LNCAP (cell line): ENCODE data around the gene ZNF850.

Experiments
- TF ChIP-seq, protein P1 (sequence below): fragments of 450-650 bp; IDR thresholded peaks from 2 replicates; pipeline ENCODE4 v1.5.1; 2017; ENCODE audit warnings: mild to moderate bottlenecking

ZNF850 gene

GRCh38 chr19:36736166-36736565, 36.4 kb downstream of the ZNF850 start:
- TF ChIP-seq, protein P1, sequence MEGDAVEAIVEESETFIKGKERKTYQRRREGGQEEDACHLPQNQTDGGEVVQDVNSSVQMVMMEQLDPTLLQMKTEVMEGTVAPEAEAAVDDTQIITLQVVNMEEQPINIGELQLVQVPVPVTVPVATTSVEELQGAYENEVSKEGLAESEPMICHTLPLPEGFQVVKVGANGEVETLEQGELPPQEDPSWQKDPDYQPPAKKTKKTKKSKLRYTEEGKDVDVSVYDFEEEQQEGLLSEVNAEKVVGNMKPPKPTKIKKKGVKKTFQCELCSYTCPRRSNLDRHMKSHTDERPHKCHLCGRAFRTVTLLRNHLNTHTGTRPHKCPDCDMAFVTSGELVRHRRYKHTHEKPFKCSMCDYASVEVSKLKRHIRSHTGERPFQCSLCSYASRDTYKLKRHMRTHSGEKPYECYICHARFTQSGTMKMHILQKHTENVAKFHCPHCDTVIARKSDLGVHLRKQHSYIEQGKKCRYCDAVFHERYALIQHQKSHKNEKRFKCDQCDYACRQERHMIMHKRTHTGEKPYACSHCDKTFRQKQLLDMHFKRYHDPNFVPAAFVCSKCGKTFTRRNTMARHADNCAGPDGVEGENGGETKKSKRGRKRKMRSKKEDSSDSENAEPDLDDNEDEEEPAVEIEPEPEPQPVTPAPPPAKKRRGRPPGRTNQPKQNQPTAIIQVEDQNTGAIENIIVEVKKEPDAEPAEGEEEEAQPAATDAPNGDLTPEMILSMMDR: peak; percentile 19; the same call in 1 of the 2 replicates

GRCh38 chr19:36719687-36720556, 52.7 kb downstream of the ZNF850 start:
- TF ChIP-seq, protein P1: no peak

- TF ChIP-seq, protein P1: no peak
These were observed 63.2 kb downstream of the ZNF850 start for GRCh38 chr19:36709423-36709822.

DNA sequence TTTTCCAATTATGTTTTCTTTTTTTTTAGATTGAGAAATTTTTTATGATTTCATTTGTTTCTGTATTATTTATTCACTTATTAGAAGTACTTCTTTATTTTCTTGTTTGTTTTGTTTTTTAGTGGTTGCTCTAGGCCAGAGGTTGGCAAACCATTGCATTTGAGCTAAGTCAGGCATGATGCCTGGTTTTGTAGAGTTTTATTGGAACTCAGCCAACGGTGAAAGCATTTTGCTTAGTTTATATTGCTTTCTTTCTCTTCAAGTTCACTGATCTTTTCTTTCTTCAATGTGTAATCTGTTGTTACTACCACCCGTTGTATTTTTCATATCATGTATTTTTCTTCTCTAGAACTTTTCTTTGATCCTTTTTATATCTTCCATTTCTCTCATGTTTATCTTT, 65.5 kb downstream of the ZNF850 start:
- TF ChIP-seq, protein P1: no peak

GRCh38 chr19:36688058-36688457, 84.5 kb downstream of the ZNF850 start:
- TF ChIP-seq, protein P1: no peak

- TF ChIP-seq, protein P1: no peak
These were observed 85.2 kb downstream of the ZNF850 start, which contains the start of gene ZNF567 for GRCh38 chr19:36687214-36688056. Gene ZNF567 (plus strand): TSS chr19:36687612. CDS start chr19:36694868, 7,256 bp downstream.

DNA sequence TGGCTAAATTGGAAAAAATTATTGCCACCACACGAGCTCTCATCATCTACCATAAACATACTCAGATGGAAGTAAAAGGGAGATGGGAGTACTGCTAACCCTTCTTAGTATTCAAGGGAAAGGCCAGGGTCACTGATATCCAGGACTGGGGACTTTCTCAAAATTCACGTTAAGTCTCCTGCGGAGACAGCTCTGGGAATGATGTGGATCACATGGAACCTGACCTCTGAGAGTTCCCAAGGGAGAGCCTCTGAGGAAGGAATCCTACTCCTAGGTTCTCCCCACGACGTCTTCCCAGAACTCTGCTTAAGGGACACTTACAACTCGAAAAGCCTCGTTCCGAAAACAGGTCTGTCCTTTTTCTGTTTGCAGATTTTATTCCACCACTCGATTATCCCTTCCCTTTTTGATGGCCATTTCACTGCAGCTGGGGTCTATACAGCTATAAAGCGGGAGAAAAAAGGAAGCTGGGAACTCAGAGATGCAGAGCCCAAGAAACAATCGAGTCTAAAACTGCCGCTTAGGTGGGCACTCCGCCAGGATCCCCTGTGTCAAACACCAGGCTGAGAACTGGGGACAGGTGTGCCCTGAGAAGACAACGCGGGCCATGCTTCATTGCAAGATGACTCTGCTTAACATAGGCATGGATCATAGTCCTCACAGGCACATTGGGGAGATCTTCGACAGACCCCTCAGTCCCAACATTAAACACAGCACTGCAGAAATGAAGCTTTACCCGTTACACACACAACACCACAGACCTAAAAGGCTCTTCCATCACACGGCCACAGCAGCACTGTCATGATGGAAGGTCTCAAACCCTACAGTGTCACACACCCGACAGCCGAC, 86.0 kb downstream of the ZNF850 start:
- TF ChIP-seq, protein P1: no peak
